ENCODE data around the gene PNO1.

The PNO1 gene

DNA sequence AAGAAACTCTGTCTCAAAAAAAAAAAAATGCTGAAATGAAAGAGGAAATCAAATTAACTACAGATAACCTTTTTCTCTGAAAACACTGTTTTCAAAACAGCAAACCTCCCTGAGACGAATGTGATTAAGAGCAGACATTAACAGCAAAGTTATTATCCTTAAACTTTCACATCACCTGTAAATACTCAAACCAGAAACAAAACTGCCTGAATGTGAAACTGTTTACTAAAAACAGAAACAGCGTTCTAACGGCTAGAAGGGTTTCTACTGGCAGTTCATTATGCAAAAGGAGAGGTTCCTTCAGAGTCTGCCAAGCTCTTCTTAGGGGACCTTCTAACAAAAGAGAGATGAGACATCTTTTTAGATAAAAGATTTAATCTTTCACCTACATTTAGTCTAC is 45.9 kb downstream of the PNO1 start:
- DNase-seq (ENCODE audit: low spot score), result no peak
- TF ChIP-seq, protein P1, sequence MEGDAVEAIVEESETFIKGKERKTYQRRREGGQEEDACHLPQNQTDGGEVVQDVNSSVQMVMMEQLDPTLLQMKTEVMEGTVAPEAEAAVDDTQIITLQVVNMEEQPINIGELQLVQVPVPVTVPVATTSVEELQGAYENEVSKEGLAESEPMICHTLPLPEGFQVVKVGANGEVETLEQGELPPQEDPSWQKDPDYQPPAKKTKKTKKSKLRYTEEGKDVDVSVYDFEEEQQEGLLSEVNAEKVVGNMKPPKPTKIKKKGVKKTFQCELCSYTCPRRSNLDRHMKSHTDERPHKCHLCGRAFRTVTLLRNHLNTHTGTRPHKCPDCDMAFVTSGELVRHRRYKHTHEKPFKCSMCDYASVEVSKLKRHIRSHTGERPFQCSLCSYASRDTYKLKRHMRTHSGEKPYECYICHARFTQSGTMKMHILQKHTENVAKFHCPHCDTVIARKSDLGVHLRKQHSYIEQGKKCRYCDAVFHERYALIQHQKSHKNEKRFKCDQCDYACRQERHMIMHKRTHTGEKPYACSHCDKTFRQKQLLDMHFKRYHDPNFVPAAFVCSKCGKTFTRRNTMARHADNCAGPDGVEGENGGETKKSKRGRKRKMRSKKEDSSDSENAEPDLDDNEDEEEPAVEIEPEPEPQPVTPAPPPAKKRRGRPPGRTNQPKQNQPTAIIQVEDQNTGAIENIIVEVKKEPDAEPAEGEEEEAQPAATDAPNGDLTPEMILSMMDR (IDR thresholded peaks at IDR 0.05), result no peak
- Histone ChIP-seq H3K27ac (no peak overlapping the region), H3K4me3 (no peak overlapping the region)

DNA sequence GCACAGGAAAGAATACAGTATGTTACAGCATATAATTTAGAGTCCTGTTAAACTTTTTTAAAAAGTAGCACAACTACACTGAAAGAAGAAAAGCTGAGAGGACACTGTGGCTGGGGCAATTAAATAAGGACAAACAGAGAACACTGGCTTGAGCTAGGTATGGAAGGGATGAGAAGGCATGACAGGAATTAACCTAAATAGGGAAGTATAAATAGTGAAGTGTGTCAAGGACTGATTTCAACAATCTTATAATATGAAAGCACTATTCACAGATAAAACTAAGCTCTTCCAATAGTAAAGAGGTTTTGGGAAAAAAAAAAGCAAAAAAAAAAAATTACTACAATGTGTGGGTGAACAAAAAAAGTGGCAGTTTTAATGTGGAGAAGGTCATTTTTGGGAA is 49.1 kb downstream of the PNO1 start:
- H3K27ac ChIP-seq, result no peak overlapping the region
- no peak overlapping the region for H3K4me3 ChIP-seq
- TF ChIP-seq, protein P1 (IDR thresholded peaks at IDR 0.05), result no peak
- no peak for DNase-seq (ENCODE audit: low spot score)

DNA sequence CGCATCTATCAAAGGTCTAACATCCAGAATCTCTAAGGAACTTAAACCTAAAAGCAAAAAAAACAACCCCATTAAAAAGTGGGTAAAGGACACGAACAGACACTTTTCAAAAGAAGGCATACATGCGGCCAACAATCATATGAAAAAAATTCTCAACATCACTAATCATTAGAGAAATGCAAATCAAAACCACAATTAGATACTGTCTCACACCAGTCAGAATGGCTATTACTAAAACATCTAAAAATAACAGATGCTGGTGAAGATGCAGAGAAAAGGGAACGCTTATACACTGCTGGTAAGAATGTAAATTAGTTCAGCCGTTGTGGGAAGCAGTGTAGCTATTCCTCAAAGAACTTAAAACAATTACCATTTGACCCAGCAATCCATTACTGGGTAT is 56.7 kb downstream of the PNO1 start:
- no peak overlapping the region for H3K4me3 ChIP-seq
- DNase-seq (ENCODE audit: low spot score), result no peak
- TF ChIP-seq, protein P1 (IDR thresholded peaks at IDR 0.05), result no peak
- no peak overlapping the region for H3K27ac ChIP-seq

DNA sequence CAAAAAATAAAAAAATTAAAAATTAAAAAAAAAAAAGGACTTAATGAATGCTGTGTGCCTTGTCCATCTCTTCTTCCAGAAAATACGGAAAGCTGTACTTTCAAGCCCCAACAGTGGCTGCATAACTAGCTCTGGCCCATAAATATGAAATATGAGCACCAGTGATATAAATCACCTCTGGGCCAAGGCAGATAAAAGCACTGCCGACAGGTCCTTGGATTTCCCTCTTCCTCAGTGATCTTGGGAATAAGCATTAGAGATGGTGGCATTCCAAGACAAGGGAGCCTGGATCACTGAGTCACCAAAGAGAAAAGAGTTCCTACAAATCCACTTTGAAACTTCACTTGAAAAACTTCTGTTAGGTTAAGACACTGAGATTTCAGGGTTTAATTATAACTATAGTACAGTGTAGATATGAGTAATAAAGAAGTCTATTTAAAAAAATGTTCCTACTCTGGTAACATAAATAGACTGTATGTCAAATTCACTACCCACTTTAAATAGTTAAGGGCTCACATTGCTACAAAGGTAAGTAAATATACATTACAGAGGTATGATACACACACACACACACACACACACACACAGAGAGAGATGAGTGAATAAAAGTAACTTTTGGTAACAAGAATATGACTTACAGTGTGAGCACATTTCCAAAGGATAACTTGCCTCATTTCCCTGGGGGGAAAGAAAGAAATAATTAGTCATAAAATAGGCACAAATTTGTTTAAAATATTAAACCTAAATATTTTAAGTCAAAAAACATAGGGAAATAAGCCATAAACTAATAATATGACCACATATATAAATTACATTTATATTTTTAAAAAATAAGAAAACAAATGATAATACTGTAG is 59.0 kb downstream of the PNO1 start:
- H3K4me3 ChIP-seq, result no peak overlapping the region
- H3K27ac ChIP-seq, result no peak overlapping the region
- no peak for DNase-seq (ENCODE audit: low spot score)
- TF ChIP-seq, protein P1 (IDR thresholded peaks at IDR 0.05), result no peak

DNA sequence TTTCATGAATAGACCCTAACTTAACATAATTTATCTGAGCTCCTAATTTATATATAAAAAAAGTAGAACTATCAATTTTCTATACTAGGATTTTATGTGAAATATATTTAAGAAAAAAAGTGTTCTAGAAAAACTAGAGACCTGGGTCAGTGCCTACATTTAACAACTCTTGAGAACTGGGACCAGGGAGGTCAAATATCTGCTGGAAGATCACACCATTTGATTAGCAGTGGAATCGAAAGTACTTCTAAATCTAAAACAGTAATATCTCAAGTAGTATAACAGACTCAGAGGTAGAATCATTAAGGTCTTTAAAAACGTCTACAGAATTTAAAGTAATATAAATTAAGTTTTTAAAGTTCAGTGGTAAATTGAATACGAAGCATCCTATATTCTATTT is 60.0 kb downstream of the PNO1 start:
- Histone ChIP-seq H3K4me3 (no peak overlapping the region), H3K27ac (no peak overlapping the region)
- no peak for DNase-seq (ENCODE audit: low spot score)
- TF ChIP-seq, protein P1 (IDR thresholded peaks at IDR 0.05), result no peak

DNA sequence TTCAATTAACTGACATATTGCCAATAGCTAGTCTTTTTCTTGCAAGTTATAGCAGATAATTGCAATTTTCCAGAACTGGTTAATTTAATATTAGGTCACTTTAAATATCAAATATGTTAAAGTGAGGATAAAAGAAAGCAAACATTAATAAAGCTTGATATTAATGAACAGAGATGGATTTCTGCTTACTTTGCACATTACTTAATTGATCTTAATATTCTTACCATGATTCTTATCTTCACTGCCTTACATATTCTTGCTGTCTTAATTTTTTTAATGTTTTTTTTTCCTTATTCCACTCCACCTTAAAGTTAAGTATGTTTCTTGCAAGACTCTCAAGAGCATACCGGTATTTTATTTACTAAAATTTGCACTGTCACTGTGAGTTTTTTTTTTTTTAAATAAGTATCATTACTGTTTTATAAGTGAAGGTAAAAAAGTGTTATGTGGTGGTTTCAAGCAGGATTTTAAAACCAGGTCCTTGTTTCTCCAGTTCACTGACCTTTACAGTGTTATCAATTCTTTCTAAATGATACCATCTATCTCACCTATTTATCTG is 60.7 kb downstream of the PNO1 start:
- TF ChIP-seq, protein P1 (IDR thresholded peaks at IDR 0.05), result no peak
- Histone ChIP-seq H3K4me3 (no peak overlapping the region), H3K27ac (no peak overlapping the region)

DNA sequence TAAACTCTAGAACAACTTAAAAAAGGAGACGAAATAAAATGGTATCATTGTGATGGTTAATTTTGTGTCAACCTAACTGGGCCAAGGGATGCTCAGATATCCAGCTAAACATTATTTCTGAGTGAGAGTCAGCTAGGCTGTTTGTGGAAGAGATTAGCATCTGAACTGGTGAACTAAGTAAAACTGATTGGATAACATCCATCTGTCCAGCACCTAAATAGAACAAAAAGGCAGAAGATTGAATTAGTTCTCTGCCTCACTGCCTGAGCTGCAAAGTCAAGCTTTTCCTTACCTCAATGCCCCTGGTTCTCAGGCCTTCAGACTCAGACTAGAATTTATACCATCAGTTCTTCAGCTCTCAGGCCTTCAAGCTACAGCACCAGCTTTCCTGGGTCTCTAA is 64.6 kb downstream of the PNO1 start:
- no peak for DNase-seq (ENCODE audit: low spot score)
- TF ChIP-seq, protein P1 (IDR thresholded peaks at IDR 0.05), result no peak
- peak overlapping the region in 1 of 2 donors; percentile 9 for H3K27ac ChIP-seq
- H3K4me3 ChIP-seq, result no peak overlapping the region

More for the DNA sequence above, 60.7 kb downstream of the PNO1 start:
- DNase-seq (ENCODE audit: low spot score), result no peak
